ENCODE data around the gene MRPL45. TPM values are rescaled to one million over a fixed set of nuclear protein-coding genes. Genes with fewer than 3 reads are reported as not detected.

The MRPL45 gene
- total RNA-seq, 1 experiment from 2014 or later, result 48.4 TPM

DNA sequence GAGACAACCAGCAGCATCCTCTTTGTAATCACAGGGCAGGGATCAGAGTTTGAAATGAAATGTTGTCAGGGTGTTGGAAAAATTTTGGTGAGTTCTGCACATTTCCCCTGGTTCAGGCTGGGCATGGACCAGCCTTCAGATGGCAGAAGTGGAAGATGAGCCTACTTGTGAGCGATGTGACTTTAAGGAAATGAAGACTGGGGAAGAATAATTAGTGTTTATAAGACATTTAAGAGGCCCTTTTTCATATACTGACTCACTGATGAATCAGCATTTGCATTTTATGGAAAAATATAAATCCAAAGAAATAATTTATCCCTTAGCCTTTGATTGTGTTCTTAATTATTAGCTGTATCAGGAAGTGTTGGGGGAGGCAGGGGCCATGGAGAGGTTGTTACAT lies 25.9 kb downstream of the MRPL45 start:
- Mint-ChIP-seq H3K4me3 (ENCODE audit: unreplicated experiment) (no peak overlapping the region), H3K9me3 (ENCODE audit: unreplicated experiment) (no peaks in the 10 kb centered on the region), H3K4me1 (ENCODE audit: insufficient read depth, unreplicated experiment) (peaks cover 7% of the 10 kb centered on the region), H3K27ac (ENCODE audit: low read depth, unreplicated experiment) (no peak overlapping the region), H3K36me3 (ENCODE audit: insufficient read depth, unreplicated experiment) (peaks cover 44% of the 10 kb centered on the region), H3K27me3 (ENCODE audit: insufficient read depth, unreplicated experiment) (peaks cover 14% of the 10 kb centered on the region)
- POLR2A ChIA-PET, result interaction anchor here (0.7 kb wide), 1 partner anchor 8 kb away, joined by 3 read pairs; no protein-coding TSS in a partner anchor
- TF ChIP-seq, protein P1, sequence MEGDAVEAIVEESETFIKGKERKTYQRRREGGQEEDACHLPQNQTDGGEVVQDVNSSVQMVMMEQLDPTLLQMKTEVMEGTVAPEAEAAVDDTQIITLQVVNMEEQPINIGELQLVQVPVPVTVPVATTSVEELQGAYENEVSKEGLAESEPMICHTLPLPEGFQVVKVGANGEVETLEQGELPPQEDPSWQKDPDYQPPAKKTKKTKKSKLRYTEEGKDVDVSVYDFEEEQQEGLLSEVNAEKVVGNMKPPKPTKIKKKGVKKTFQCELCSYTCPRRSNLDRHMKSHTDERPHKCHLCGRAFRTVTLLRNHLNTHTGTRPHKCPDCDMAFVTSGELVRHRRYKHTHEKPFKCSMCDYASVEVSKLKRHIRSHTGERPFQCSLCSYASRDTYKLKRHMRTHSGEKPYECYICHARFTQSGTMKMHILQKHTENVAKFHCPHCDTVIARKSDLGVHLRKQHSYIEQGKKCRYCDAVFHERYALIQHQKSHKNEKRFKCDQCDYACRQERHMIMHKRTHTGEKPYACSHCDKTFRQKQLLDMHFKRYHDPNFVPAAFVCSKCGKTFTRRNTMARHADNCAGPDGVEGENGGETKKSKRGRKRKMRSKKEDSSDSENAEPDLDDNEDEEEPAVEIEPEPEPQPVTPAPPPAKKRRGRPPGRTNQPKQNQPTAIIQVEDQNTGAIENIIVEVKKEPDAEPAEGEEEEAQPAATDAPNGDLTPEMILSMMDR (IDR thresholded peaks at IDR 0.05; ENCODE audit: unreplicated experiment), result no peak
- no TSS peak for BruUV-seq (replicated peaks)
- intact Hi-C loops (cut with micrococcal nuclease), result no loop called here
- DNase-seq (ENCODE audit: unreplicated experiment), result no peak
- CTCF ChIA-PET, result interaction anchor here (0.6 to 5.2 kb wide), 10 partner anchors 9 to 1006 kb away, joined by 3 to 49 read pairs (median 5); no protein-coding TSS in a partner anchor

DNA sequence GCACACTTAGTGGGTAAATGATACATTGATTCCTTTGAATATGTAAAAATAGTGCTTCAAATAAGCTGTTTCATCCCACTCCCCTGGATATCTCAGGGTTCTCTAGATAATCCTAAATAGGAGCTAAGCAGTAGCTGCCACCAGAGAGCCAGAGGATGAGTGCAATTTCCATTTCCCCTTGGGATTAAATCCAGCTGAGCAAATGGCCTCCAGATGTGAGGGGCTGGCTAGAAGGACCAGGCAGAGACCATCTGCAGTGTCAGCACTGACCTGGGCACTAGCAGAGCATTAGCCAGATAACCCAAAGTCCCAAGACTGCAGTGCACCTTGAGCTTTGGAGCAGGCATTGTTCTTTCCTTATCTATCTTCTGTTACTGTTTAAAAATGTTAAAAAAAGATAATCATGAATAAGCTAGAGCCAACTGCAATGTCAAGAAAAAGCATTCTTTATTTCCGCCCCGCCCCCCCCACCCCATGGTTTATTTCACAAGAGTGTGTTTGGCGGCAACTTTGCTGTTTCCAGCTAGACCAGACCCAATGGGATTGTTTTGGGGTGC lies 27.3 kb downstream of the MRPL45 start:
- intact Hi-C loops (cut with micrococcal nuclease), result no loop called here

DNA sequence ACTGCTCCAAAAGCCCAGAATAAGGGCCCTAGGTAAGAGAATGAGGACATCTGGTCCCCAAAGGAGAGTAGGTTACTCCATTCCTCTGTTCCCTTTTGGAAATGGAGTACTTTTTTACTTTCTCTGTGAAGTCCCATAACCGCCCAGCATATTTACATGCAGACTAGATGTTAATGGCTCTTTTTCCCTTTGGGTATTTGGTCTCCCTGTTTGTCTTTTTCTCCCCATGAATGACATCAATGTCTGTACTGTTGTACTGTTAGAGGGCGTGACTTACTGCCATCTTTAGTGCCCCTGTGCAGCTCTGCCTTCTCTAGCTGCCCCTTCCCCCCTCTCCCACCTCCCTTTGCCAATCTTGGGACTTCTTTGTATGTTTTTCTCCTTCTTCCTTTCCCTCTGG lies 27.8 kb downstream of the MRPL45 start:
- Mint-ChIP-seq H3K4me1 (ENCODE audit: insufficient read depth, unreplicated experiment) (peaks cover 14% of the 10 kb centered on the region), H3K27me3 (ENCODE audit: insufficient read depth, unreplicated experiment) (peaks cover 33% of the 10 kb centered on the region), H3K4me3 (ENCODE audit: unreplicated experiment) (no peak overlapping the region), H3K9me3 (ENCODE audit: unreplicated experiment) (no peaks in the 10 kb centered on the region), H3K36me3 (ENCODE audit: insufficient read depth, unreplicated experiment) (peaks cover 42% of the 10 kb centered on the region), H3K27ac (ENCODE audit: low read depth, unreplicated experiment) (no peak overlapping the region)
- no TSS peak for BruUV-seq (replicated peaks)
- CTCF ChIA-PET, result interaction anchor here (0.9 to 5.2 kb wide), 2 partner anchors 8 to 9 kb away, joined by 5 to 49 read pairs; no protein-coding TSS in a partner anchor
- POLR2A ChIA-PET, result interaction anchor here (1.0 to 1.1 kb wide), 2 partner anchors 27 to 90 kb away, joined by 3 to 4 read pairs; partner anchors contain the start of gene SOCS7
- intact Hi-C loops (cut with micrococcal nuclease), result no loop called here
- TF ChIP-seq, protein P1 (IDR thresholded peaks at IDR 0.05; ENCODE audit: unreplicated experiment), result no peak
- no peak for DNase-seq (ENCODE audit: unreplicated experiment)

More for the DNA sequence above, 27.3 kb downstream of the MRPL45 start:
- Mint-ChIP-seq H3K9me3 (ENCODE audit: unreplicated experiment) (no peaks in the 10 kb centered on the region), H3K36me3 (ENCODE audit: insufficient read depth, unreplicated experiment) (peaks cover 42% of the 10 kb centered on the region), H3K4me1 (ENCODE audit: insufficient read depth, unreplicated experiment) (peaks cover 14% of the 10 kb centered on the region), H3K27me3 (ENCODE audit: insufficient read depth, unreplicated experiment) (peaks cover 27% of the 10 kb centered on the region), H3K27ac (ENCODE audit: low read depth, unreplicated experiment) (no peak overlapping the region), H3K4me3 (ENCODE audit: unreplicated experiment) (no peak overlapping the region)
- no peak for DNase-seq (ENCODE audit: unreplicated experiment)
- TF ChIP-seq, protein P1 (IDR thresholded peaks at IDR 0.05; ENCODE audit: unreplicated experiment), result no peak
- POLR2A ChIA-PET, result interaction anchor here (0.7 to 1.1 kb wide), 2 partner anchors 56 to 90 kb away, joined by 3 to 4 read pairs; no protein-coding TSS in a partner anchor
- CTCF ChIA-PET, result interaction anchor here (0.6 to 5.2 kb wide), 6 partner anchors 8 to 84 kb away, joined by 3 to 49 read pairs (median 6); no protein-coding TSS in a partner anchor
- no TSS peak for BruUV-seq (replicated peaks)

DNA sequence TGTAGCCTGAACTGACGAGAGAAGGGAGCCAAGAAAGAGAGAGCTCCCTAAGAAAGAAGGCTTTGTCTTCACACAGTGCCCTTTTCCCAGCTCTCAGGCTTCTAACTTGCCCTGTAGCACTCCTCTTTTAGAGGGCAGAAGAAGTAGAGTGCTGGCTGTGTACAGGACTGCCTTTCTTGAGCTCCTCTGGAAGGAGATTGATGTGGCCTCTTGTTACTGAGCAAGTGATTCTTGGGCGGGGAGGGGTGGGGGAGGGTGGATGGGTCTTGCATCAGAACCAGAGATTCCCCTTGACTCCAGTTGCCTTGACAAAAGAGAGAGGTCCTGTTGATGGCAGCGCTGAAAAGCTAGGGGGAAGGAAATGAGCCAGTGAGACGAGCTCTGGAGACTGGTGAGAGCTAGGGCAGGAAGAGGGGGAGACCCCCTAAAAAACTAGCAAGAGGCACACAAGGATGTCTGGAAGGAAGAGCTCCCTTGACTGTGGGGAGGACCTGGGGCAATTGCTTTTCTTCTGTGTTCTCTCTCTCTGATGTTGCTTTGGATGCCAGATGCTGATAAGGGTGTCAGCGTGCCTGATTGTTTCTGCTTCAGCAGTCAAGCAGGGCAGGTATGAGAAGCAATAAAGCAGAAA lies 28.4 kb downstream of the MRPL45 start:
- Mint-ChIP-seq H3K27ac (ENCODE audit: low read depth, unreplicated experiment) (peak overlapping the region; percentile 49), H3K4me3 (ENCODE audit: unreplicated experiment) (no peak overlapping the region), H3K36me3 (ENCODE audit: insufficient read depth, unreplicated experiment) (peaks cover 36% of the 10 kb centered on the region), H3K27me3 (ENCODE audit: insufficient read depth, unreplicated experiment) (peaks cover 35% of the 10 kb centered on the region), H3K4me1 (ENCODE audit: insufficient read depth, unreplicated experiment) (peaks cover 14% of the 10 kb centered on the region), H3K9me3 (ENCODE audit: unreplicated experiment) (no peaks in the 10 kb centered on the region)
- no peak for DNase-seq (ENCODE audit: unreplicated experiment)
- BruUV-seq (replicated peaks), result no TSS peak
- POLR2A ChIA-PET, result interaction anchor here (0.5 to 1.0 kb wide), 2 partner anchors 24 to 26 kb away, joined by 3 read pairs; partner anchors contain the start of gene SOCS7
- TF ChIP-seq, protein P1 (IDR thresholded peaks at IDR 0.05; ENCODE audit: unreplicated experiment), result no peak
- intact Hi-C loops (cut with micrococcal nuclease), result no loop called here
- CTCF ChIA-PET, result interaction anchor here (0.6 to 1.7 kb wide), 2 partner anchors 24 to 674 kb away, joined by 3 to 6 read pairs; no protein-coding TSS in a partner anchor

Measured in MCF 10A (cell line).